OCI-M2 (cell line): ENCODE measurements around the gene DAPK2.
"Not testable (repeated sequence)": the region's sequence is repeated elsewhere in the genome, so short reads cannot be mapped to it uniquely, and the experiment has no call there.

Experiments used
- DNase-seq: peaks from one replicate; lab custom pipeline; 2025; ENCODE audit not compliant: unreplicated experiment; lab: John Stamatoyannopoulos, UW

The DAPK2 gene

GRCh38 chr15:63915873-63916771, 130.2 kb downstream of the DAPK2 start:
- DNase-seq, result no peak

- DNase-seq, result no peak
Observed at GRCh38 chr15:63915209-63915872, 130.9 kb downstream of the DAPK2 start.

GRCh38 chr15:63913786-63914315, 132.4 kb downstream of the DAPK2 start:
- DNase-seq, result no peak

- no peak for DNase-seq
Observed at GRCh38 chr15:63913336-63913735, 132.9 kb downstream of the DAPK2 start.

- DNase-seq, result no peak
Observed at GRCh38 chr15:63912061-63912615, 134.1 kb downstream of the DAPK2 start.

GRCh38 chr15:63911160-63911559, 135.1 kb downstream of the DAPK2 start:
- no peak for DNase-seq

GRCh38 chr15:63909819-63910437, 136.4 kb downstream of the DAPK2 start:
- DNase-seq, result no peak

- DNase-seq, result no peak
Observed at GRCh38 chr15:63908991-63909390, 137.3 kb downstream of the DAPK2 start.

GRCh38 chr15:63908281-63908680, 138.0 kb downstream of the DAPK2 start:
- no peak for DNase-seq

- DNase-seq, result no peak
Observed at GRCh38 chr15:63907521-63907920, 138.8 kb downstream of the DAPK2 start.

GRCh38 chr15:63906266-63906584, 140.1 kb downstream of the DAPK2 start:
- DNase-seq, result no peak

- no peak for DNase-seq
Observed at GRCh38 chr15:63905558-63906265, 140.6 kb downstream of the DAPK2 start.

- no peak for DNase-seq
Observed at GRCh38 chr15:63905131-63905530, 141.2 kb downstream of the DAPK2 start.

- no peak for DNase-seq
Observed at GRCh38 chr15:63904042-63904441, 142.2 kb downstream of the DAPK2 start.

- no peak for DNase-seq
Observed at GRCh38 chr15:63902671-63903035, 143.6 kb downstream of the DAPK2 start.

- DNase-seq, result no peak
Observed at GRCh38 chr15:63901912-63902670, 144.2 kb downstream of the DAPK2 start.

GRCh38 chr15:63900306-63900705, 146.0 kb downstream of the DAPK2 start:
- no peak for DNase-seq

GRCh38 chr15:63899606-63900005, 146.7 kb downstream of the DAPK2 start:
- DNase-seq, result not testable (repeated sequence)

GRCh38 chr15:63899193-63899592, 147.1 kb downstream of the DAPK2 start:
- no peak for DNase-seq
